SK-N-SH treated with all-trans-retinoic acid at 6 μM for 48 hours (cell line): ENCODE results near the gene COL21A1.

Experiments used
- ATAC-seq: fragments of 200-7000 bp; cut with Tn5 transposase; 3 replicates; pipeline ENCODE4 v1.9.1; 2020; ENCODE audit warnings: mild to moderate bottlenecking, moderate library complexity
- ARNTL ChIP-seq: fragments of 450-650 bp; formaldehyde crosslinking; IDR thresholded peaks from 2 replicates; pipeline ENCODE4 v1.5.0; 2020; ENCODE audit warnings: low read depth, mild to moderate bottlenecking, moderate library complexity, borderline replicate concordance
- CREB5 ChIP-seq: fragments of 250-450 bp; sonication (Bioruptor Pico); IDR thresholded peaks from 2 replicates; pipeline ENCODE4 v1.5.1; 2020; ENCODE audit warnings: low read depth, mild to moderate bottlenecking, moderate library complexity
- CSRNP3 ChIP-seq: fragments of 250-450 bp; sonication (Bioruptor Pico); IDR thresholded peaks from 2 replicates; pipeline ENCODE4 v1.5.1; 2021; ENCODE audit warnings: mild to moderate bottlenecking, moderate library complexity
- ESRRG ChIP-seq: fragments of 250-450 bp; sonication (Bioruptor Pico); IDR thresholded peaks from 2 replicates; pipeline ENCODE4 v1.6.1; 2021; ENCODE audit warnings: mild to moderate bottlenecking
- ISL1 ChIP-seq: fragments of 250-450 bp; sonication (Bioruptor Pico); IDR thresholded peaks from 2 replicates; pipeline ENCODE4 v2.1.2; 2022; ENCODE audit warnings: mild to moderate bottlenecking, moderate library complexity
- OSR1 ChIP-seq: fragments of 250-450 bp; sonication (Bioruptor Pico); IDR thresholded peaks from 2 replicates; pipeline ENCODE4 v1.8.0; 2022; ENCODE audit warnings: moderate library complexity, mild to moderate bottlenecking, inconsistent platforms
- PATZ1 ChIP-seq: fragments of 250-450 bp; sonication (Bioruptor Pico); IDR thresholded peaks from 2 replicates; pipeline ENCODE4 v1.8.0; 2020; ENCODE audit warnings: mild to moderate bottlenecking, moderate library complexity, borderline replicate concordance
- POU6F1 ChIP-seq: fragments of 250-450 bp; sonication (Bioruptor Pico); IDR thresholded peaks from 2 replicates; pipeline ENCODE4 v1.8.0; 2021; ENCODE audit warnings: low read depth, mild to moderate bottlenecking, moderate library complexity, borderline replicate concordance
- PPARA ChIP-seq: fragments of 250-450 bp; sonication (Bioruptor Pico); IDR thresholded peaks from 2 replicates; pipeline ENCODE4 v1.5.0; 2020; ENCODE audit warnings: mild to moderate bottlenecking, borderline replicate concordance
- RARB ChIP-seq: fragments of 250-450 bp; sonication (Bioruptor Pico); IDR thresholded peaks from 2 replicates; pipeline ENCODE4 v1.8.0; 2021; ENCODE audit warnings: mild to moderate bottlenecking, moderate library complexity
- TCF4 ChIP-seq: fragments of 250-450 bp; sonication (Bioruptor Pico); IDR thresholded peaks from 2 replicates; pipeline ENCODE4 v1.8.0; 2021; ENCODE audit warnings: mild to moderate bottlenecking, moderate library complexity, borderline replicate concordance
- TOX ChIP-seq: fragments of 250-450 bp; sonication (Bioruptor Pico); IDR thresholded peaks from 2 replicates; pipeline ENCODE4 v1.8.0; 2021; ENCODE audit warnings: mild to moderate bottlenecking, moderate library complexity, borderline replicate concordance
- TSHZ2 ChIP-seq: fragments of 250-450 bp; sonication (Bioruptor Pico); IDR thresholded peaks from 2 replicates; pipeline ENCODE4 v1.5.0; 2020; ENCODE audit warnings: mild to moderate bottlenecking, moderate library complexity
- ZC3H10 ChIP-seq: fragments of 250-450 bp; sonication (Bioruptor Pico); IDR thresholded peaks from 2 replicates; pipeline ENCODE4 v1.5.1; 2021; ENCODE audit warnings: mild to moderate bottlenecking, moderate library complexity
- ZFP3 ChIP-seq: fragments of 250-450 bp; sonication (Bioruptor Pico); IDR thresholded peaks from 2 replicates; pipeline ENCODE4 v1.5.0; 2020; ENCODE audit warnings: mild to moderate bottlenecking, moderate library complexity
- ZFP30 ChIP-seq: fragments of 450-650 bp; formaldehyde crosslinking; IDR thresholded peaks from 2 replicates; pipeline ENCODE4 v1.5.0; 2022; ENCODE audit warnings: mild to moderate bottlenecking, moderate library complexity
- ZNF565 ChIP-seq: fragments of 450-650 bp; formaldehyde crosslinking; conservative IDR thresholded peaks from 2 replicates; pipeline ENCODE4 v1.5.0; 2020; ENCODE audit warnings: low read depth, mild to moderate bottlenecking, moderate library complexity
- ZNF70 ChIP-seq: fragments of 450-650 bp; formaldehyde crosslinking; IDR thresholded peaks from 2 replicates; pipeline ENCODE4 v1.5.0; 2020; ENCODE audit warnings: mild to moderate bottlenecking, moderate library complexity
- ZNF8 ChIP-seq: fragments of 450-650 bp; formaldehyde crosslinking; IDR thresholded peaks from 2 replicates; pipeline ENCODE4 v1.5.0; 2020; ENCODE audit warnings: mild to moderate bottlenecking, moderate library complexity

Gene COL21A1

GRCh38 chr6:56155634-56156141 lies 91.7 kb downstream of the COL21A1 start (continued):
- TF ChIP-seq TSHZ2 (CRISPR knock-in tag): no peak

- TF ChIP-seq RARB (no peak), ZNF565 (CRISPR knock-in tag) (no peak), ZNF70 (CRISPR knock-in tag) (no peak), ESRRG (CRISPR knock-in tag) (no peak), ZNF8 (CRISPR knock-in tag) (no peak), CSRNP3 (CRISPR knock-in tag) (no peak), OSR1 (CRISPR knock-in tag) (no peak), PPARA (no peak), POU6F1 (CRISPR knock-in tag) (no peak), ZC3H10 (CRISPR knock-in tag) (no peak), CREB5 (CRISPR knock-in tag) (no peak)
- TF ChIP-seq, all 23 proteins: peak for 0
- no peak for ATAC-seq
Observed at GRCh38 chr6:56154076-56154475, 93.3 kb downstream of the COL21A1 start.

GRCh38 chr6:56152611-56153010 lies 94.8 kb downstream of the COL21A1 start:
- no peak for ATAC-seq
- TF ChIP-seq ZFP30 (CRISPR knock-in tag) (no peak), OSR1 (CRISPR knock-in tag) (no peak), CSRNP3 (CRISPR knock-in tag) (no peak), PATZ1 (no peak), PPARA (no peak), CREB5 (CRISPR knock-in tag) (no peak), POU6F1 (CRISPR knock-in tag) (no peak), ARNTL (CRISPR knock-in tag) (no peak), ZFP3 (no peak), TCF4 (CRISPR knock-in tag) (no peak), TOX (no peak), ZNF70 (CRISPR knock-in tag) (no peak), ISL1 (CRISPR knock-in tag) (no peak)
